H9 (cell line): ENCODE results near the gene DCUN1D2. TPM values are rescaled to one million over a fixed set of nuclear protein-coding genes. Genes with fewer than 3 reads are reported as not detected.

Experiments used
- DNase-seq: peaks from one replicate; pipeline ENCODE4 v3.0.0-alpha.2; 2017
- H2AFZ ChIP-seq: one replicate; pipeline ENCODE4 v1.6.1; 2013; ENCODE audit warnings: mild to moderate bottlenecking, low read length, control low read depth, moderate library complexity
- H2AK5ac ChIP-seq: 2 replicates; pipeline ENCODE4 v1.6.1; 2013; ENCODE audit warnings: low read length, control low read depth, mixed read lengths; ENCODE audit not compliant: insufficient read length
- H2BK120ac ChIP-seq: one replicate; pipeline ENCODE4 v1.6.1; 2013; ENCODE audit warnings: low read depth, mild to moderate bottlenecking, low read length, control low read depth, inconsistent platforms; ENCODE audit not compliant: poor library complexity, severe bottlenecking
- H2BK12ac ChIP-seq: 2 replicates; pipeline ENCODE4 v1.6.1; 2013; ENCODE audit warnings: low read length, control low read depth, mixed read lengths, low read depth; ENCODE audit not compliant: insufficient read length
- H2BK15ac ChIP-seq: 2 replicates; pipeline ENCODE4 v1.6.1; 2013; ENCODE audit warnings: low read depth, low read length, control low read depth
- H2BK20ac ChIP-seq: one replicate; pipeline ENCODE4 v1.6.1; 2013; ENCODE audit warnings: low read depth, mild to moderate bottlenecking, low read length, control low read depth, inconsistent platforms; ENCODE audit not compliant: poor library complexity, severe bottlenecking
- H2BK5ac ChIP-seq: 2 replicates; pipeline ENCODE4 v1.6.1; 2013; ENCODE audit warnings: low read length, control low read depth, mixed read lengths; ENCODE audit not compliant: insufficient read length
- H3K14ac ChIP-seq: 2 replicates; pipeline ENCODE4 v1.6.1; 2013; ENCODE audit warnings: low read length, control low read depth; ENCODE audit not compliant: insufficient read depth
- H3K18ac ChIP-seq: 2 replicates; pipeline ENCODE4 v1.6.1; 2013; ENCODE audit warnings: low read depth, mild to moderate bottlenecking, mixed read lengths, low read length, control low read depth; ENCODE audit not compliant: insufficient read length
- H3K23ac ChIP-seq: 2 replicates; pipeline ENCODE4 v1.6.1; 2013; ENCODE audit warnings: low read length, control low read depth, mixed read lengths, low read depth; ENCODE audit not compliant: insufficient read length
- H3K23me2 ChIP-seq: 2 replicates; pipeline ENCODE4 v1.6.1; 2013; ENCODE audit warnings: low read depth, mild to moderate bottlenecking, mixed read lengths, low read length, control low read depth; ENCODE audit not compliant: insufficient read length, poor library complexity, severe bottlenecking
- H3K27ac ChIP-seq: 2 replicates; pipeline ENCODE4 v1.5.1; 2013; ENCODE audit warnings: low read length, control low read depth, mixed read lengths, low read depth; ENCODE audit not compliant: insufficient read length
- H3K27me3 ChIP-seq: 2 replicates; pipeline ENCODE4 v1.6.1; 2013; ENCODE audit warnings: low read length, control low read depth, inconsistent platforms; ENCODE audit not compliant: insufficient read depth
- H3K4ac ChIP-seq: 2 replicates; pipeline ENCODE4 v1.6.1; 2013; ENCODE audit warnings: low read depth, mild to moderate bottlenecking, control low read depth, inconsistent platforms, low read length, moderate library complexity
- H3K4me1 ChIP-seq: 2 replicates; pipeline ENCODE4 v1.6.1; 2013; ENCODE audit warnings: low read length, control low read depth, inconsistent platforms; ENCODE audit not compliant: insufficient read depth
- H3K4me2 ChIP-seq: 2 replicates; pipeline ENCODE4 v1.6.1; 2013; ENCODE audit warnings: low read length, control low read depth, mixed read lengths; ENCODE audit not compliant: insufficient read length, insufficient read depth
- H3K56ac ChIP-seq: 2 replicates; pipeline ENCODE4 v1.6.1; 2013; ENCODE audit warnings: low read depth, mild to moderate bottlenecking, mixed read lengths, low read length, control low read depth; ENCODE audit not compliant: insufficient read length
- H3K79me1 ChIP-seq: 2 replicates; pipeline ENCODE4 v1.6.1; 2013; ENCODE audit warnings: low read depth, mild to moderate bottlenecking, moderate library complexity, low read length, control low read depth, inconsistent platforms; ENCODE audit not compliant: insufficient read depth, poor library complexity, severe bottlenecking
- H3K79me2 ChIP-seq: 2 replicates; pipeline ENCODE4 v1.6.1; 2013; ENCODE audit warnings: low read length, control low read depth, inconsistent platforms; ENCODE audit not compliant: insufficient read depth
- H3K9ac ChIP-seq: 2 replicates; pipeline ENCODE4 v1.6.1; 2013; ENCODE audit warnings: low read length, control low read depth, mixed read lengths; ENCODE audit not compliant: insufficient read length; ENCODE audit errors: extremely low read depth
- H3K9me3 ChIP-seq: one replicate; pipeline ENCODE4 v1.6.1; 2013; ENCODE audit warnings: low read depth, low read length, inconsistent platforms; ENCODE audit not compliant: control insufficient read depth
- H3T11ph ChIP-seq: one replicate; pipeline ENCODE4 v1.6.1; 2013; ENCODE audit warnings: mild to moderate bottlenecking, low read length, control low read depth, inconsistent platforms
- H4K20me1 ChIP-seq: one replicate; pipeline ENCODE4 v1.6.1; 2013; ENCODE audit not compliant: control insufficient read depth, insufficient read length, insufficient read depth
- H4K5ac ChIP-seq: 2 replicates; pipeline ENCODE4 v1.6.1; 2013; ENCODE audit warnings: low read depth, mild to moderate bottlenecking, mixed read lengths, low read length, control low read depth; ENCODE audit not compliant: insufficient read length
- H4K8ac ChIP-seq: replicated peaks from 2 replicates; pipeline ENCODE4 v1.6.1; 2013; ENCODE audit warnings: low read length, control low read depth, mixed read lengths, low read depth; ENCODE audit not compliant: insufficient read length
- H4K91ac ChIP-seq: 2 replicates; pipeline ENCODE4 v1.6.1; 2013; ENCODE audit warnings: low read depth, mild to moderate bottlenecking, moderate library complexity, mixed read lengths, low read length, control low read depth; ENCODE audit not compliant: insufficient read length
- H3K27ac Mint-ChIP-seq, 3 experiments: 2 replicates in 2 of 3; 3 replicates in 1 of 3; pipeline ENCODE4 v1.8.0; 2020 to 2021; ENCODE audit warnings: mixed read lengths in 3 of 3, mild to moderate bottlenecking in 1 of 3, moderate library complexity in 1 of 3
- H3K27me3 Mint-ChIP-seq: 2 replicates; pipeline ENCODE4 v1.8.0; 2021; ENCODE audit warnings: low read depth, mild to moderate bottlenecking, moderate library complexity, mixed read lengths
- H3K36me3 Mint-ChIP-seq, 3 experiments: 2 replicates in 2 of 3; 3 replicates in 1 of 3; pipeline ENCODE4 v1.8.0; 2020 to 2021; ENCODE audit warnings: low read depth in 3 of 3, mixed read lengths in 3 of 3; ENCODE audit not compliant: insufficient read depth in 1 of 3
- H3K4me1 Mint-ChIP-seq, 2 experiments: 2 replicates each; pipeline ENCODE4 v1.8.0; 2020; ENCODE audit warnings: mixed read lengths in 2 of 2
- H3K4me3 Mint-ChIP-seq, 2 experiments: 2 replicates in 1 of 2; 3 replicates in 1 of 2; pipeline ENCODE4 v1.8.0; 2020 to 2021; ENCODE audit warnings: mild to moderate bottlenecking in 2 of 2, mixed read lengths in 2 of 2, moderate library complexity in 1 of 2
- H3K9me3 Mint-ChIP-seq, 2 experiments: 2 replicates in 1 of 2; 3 replicates in 1 of 2; pipeline ENCODE4 v1.8.0; 2020; ENCODE audit warnings: mild to moderate bottlenecking in 2 of 2, mixed read lengths in 2 of 2, moderate library complexity in 1 of 2
- CTCF ChIP-seq: fragments of 200-600 bp; sonication (generic); conservative IDR thresholded peaks from 3 replicates; pipeline ENCODE4 v1.8.0; 2021; ENCODE audit warnings: antibody characterized with exemption, mild to moderate bottlenecking
- WGBS: extraction: QIAGEN DNeasy Blood & Tissue Kit; methylation state at CpG from one replicate; pipeline ENCODE4 v1.1.7; 2013; ENCODE audit warnings: missing lambda C conversion rate, low lambda C conversion rate, mixed read lengths; ENCODE audit not compliant: insufficient read length; ENCODE audit errors: extremely low coverage; 5-methylcytosine and 5-hydroxymethylcytosine counted together
- total RNA-seq: library from RNA; stranded (reverse); gene quantifications from 2 replicates; pipeline ENCODE4 v1.2.1, GENCODE V29; 2021

DCUN1D2 gene
- total RNA-seq, 1 experiment from 2014 or later: 36.8 TPM

DNA sequence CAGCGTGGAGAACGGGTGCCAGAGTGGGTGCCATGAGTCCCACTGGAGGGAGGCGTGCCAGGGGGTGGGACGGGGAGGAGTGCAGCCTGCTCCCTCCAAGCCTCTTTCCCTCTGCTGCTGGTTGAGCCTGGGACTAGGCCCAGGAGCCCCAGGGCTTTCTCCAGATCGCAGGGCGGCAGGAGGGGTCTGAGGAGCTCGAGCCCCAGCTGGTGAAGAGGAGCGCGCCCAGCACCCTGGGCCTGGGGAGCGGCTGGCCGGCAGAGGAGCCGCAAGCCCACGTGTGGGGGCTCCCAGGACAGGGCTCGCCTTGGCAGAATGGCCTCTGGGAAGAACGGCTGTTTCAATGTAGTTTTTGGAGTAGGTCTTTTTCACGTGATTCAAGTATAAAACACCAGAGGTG is 12.2 kb upstream of the DCUN1D2 start:
- no peak overlapping the region for H2BK120ac ChIP-seq
- H4K5ac ChIP-seq: no peak overlapping the region
- Mint-ChIP-seq H3K36me3 (peaks cover 20 to 74% (median 69%) of the 10 kb centered on the region in 3 experiments; a peak in 6 of 7 replicates), H3K4me1 (no peaks in the 10 kb centered on the region; a peak in 1 of 4 replicates), H3K27ac (no peak overlapping the region), H3K9me3 (no peaks in the 10 kb centered on the region), H3K4me3 (no peak overlapping the region), H3K27me3 (no peaks in the 10 kb centered on the region)
- H3K79me2 ChIP-seq: no peaks in the 10 kb centered on the region
- no peak overlapping the region for H4K91ac ChIP-seq
- H2BK5ac ChIP-seq: no peak overlapping the region
- H2BK20ac ChIP-seq: no peak overlapping the region
- no peak overlapping the region for H3K4ac ChIP-seq
- no peak overlapping the region for H4K8ac ChIP-seq
- H3K23me2 ChIP-seq: no peaks in the 10 kb centered on the region
- no peak overlapping the region for H3K9ac ChIP-seq
- no peak overlapping the region for H2BK15ac ChIP-seq
- H2AFZ ChIP-seq: no peak overlapping the region
- no peaks in the 10 kb centered on the region for H3K79me1 ChIP-seq
- H3K4me2 ChIP-seq: no peak overlapping the region
- H3K14ac ChIP-seq: no peak overlapping the region
- no peaks in the 10 kb centered on the region for H3K4me1 ChIP-seq
- H4K20me1 ChIP-seq: no peaks in the 10 kb centered on the region
- no peaks in the 10 kb centered on the region for H3K27me3 ChIP-seq
- H3K56ac ChIP-seq: no peak overlapping the region
- no peak overlapping the region for H2BK12ac ChIP-seq
- H2AK5ac ChIP-seq: no peak overlapping the region
- no peak overlapping the region for H3K27ac ChIP-seq
- H3T11ph ChIP-seq: no peak overlapping the region
- no peaks in the 10 kb centered on the region for H3K9me3 ChIP-seq
- no CpG with 5 or more reads among the region's 16 CpGs for WGBS
- H3K18ac ChIP-seq: no peak overlapping the region
- TF ChIP-seq CTCF: no peak
- H3K23ac ChIP-seq: no peak overlapping the region
- no peak for DNase-seq
